ENCODE results near the gene EN1.

Gene EN1

GRCh38 chr2:118826093-118826492 lies 21.4 kb downstream of the EN1 start:
- Histone ChIP-seq H3K27ac (no peak overlapping the region), H3K4me1 (no peaks in the 10 kb centered on the region), H3K9me3 (no peaks in the 10 kb centered on the region)

GRCh38 chr2:118823633-118824032 lies 23.8 kb downstream of the EN1 start:
- intact Hi-C loops (cut with DNase I; ENCODE audit: low total_unique reads): no loop called here

More at GRCh38 chr2:118826093-118826492, 21.4 kb downstream of the EN1 start:
- Histone ChIP-seq H3K27me3 (peaks cover 0 to 51% of the 10 kb centered on the region in 2 donors), H3K36me3 (no peaks in the 10 kb centered on the region), H3K4me3 (no peak overlapping the region)
- intact Hi-C loops (cut with DNase I; ENCODE audit: low total_unique reads): no loop called here
- no peak for DNase-seq
- no peak for TF ChIP-seq CTCF (IDR thresholded peaks at IDR 0.05)

GRCh38 chr2:118822572-118822971 lies 24.9 kb downstream of the EN1 start:
- Histone ChIP-seq H3K9me3 (no peaks in the 10 kb centered on the region), H3K36me3 (no peaks in the 10 kb centered on the region), H3K4me3 (no peak overlapping the region), H3K27ac (no peak overlapping the region), H3K4me1 (no peaks in the 10 kb centered on the region), H3K27me3 (peaks cover 0 to 49% of the 10 kb centered on the region in 2 donors)
- intact Hi-C loops (cut with DNase I; ENCODE audit: low total_unique reads): no loop called here
- no peak for DNase-seq
- TF ChIP-seq CTCF (IDR thresholded peaks at IDR 0.05): no peak

More at GRCh38 chr2:118823633-118824032, 23.8 kb downstream of the EN1 start:
- H3K27me3 ChIP-seq: peaks cover 0 to 41% of the 10 kb centered on the region in 2 donors
- DNase-seq: no peak
- no peak for TF ChIP-seq CTCF (IDR thresholded peaks at IDR 0.05)
- no peak overlapping the region for H3K27ac ChIP-seq
- no peaks in the 10 kb centered on the region for H3K36me3 ChIP-seq
- no peak overlapping the region for H3K4me3 ChIP-seq
- no peaks in the 10 kb centered on the region for H3K4me1 ChIP-seq
- no peaks in the 10 kb centered on the region for H3K9me3 ChIP-seq

GRCh38 chr2:118822015-118822414 lies 25.4 kb downstream of the EN1 start:
- no peaks in the 10 kb centered on the region for H3K4me1 ChIP-seq
- no peaks in the 10 kb centered on the region for H3K36me3 ChIP-seq
- no peak for DNase-seq
- no peak overlapping the region for H3K27ac ChIP-seq
- no peak overlapping the region for H3K4me3 ChIP-seq
- no peaks in the 10 kb centered on the region for H3K9me3 ChIP-seq
- TF ChIP-seq CTCF (IDR thresholded peaks at IDR 0.05): no peak
- intact Hi-C loops (cut with DNase I; ENCODE audit: low total_unique reads): no loop called here
- H3K27me3 ChIP-seq: peaks cover 0 to 46% of the 10 kb centered on the region in 2 donors

- no peaks in the 10 kb centered on the region for H3K9me3 ChIP-seq
- H3K27ac ChIP-seq: no peak overlapping the region
- H3K4me1 ChIP-seq: no peaks in the 10 kb centered on the region
- no peak for TF ChIP-seq CTCF (IDR thresholded peaks at IDR 0.05)
- intact Hi-C loops (cut with DNase I; ENCODE audit: low total_unique reads): no loop called here
- H3K27me3 ChIP-seq: peaks cover 0 to 70% of the 10 kb centered on the region in 2 donors
- H3K36me3 ChIP-seq: no peaks in the 10 kb centered on the region
- no peak for DNase-seq
- no peak overlapping the region for H3K4me3 ChIP-seq
These were observed 30.0 kb downstream of the EN1 start for GRCh38 chr2:118817469-118817868.

- no peak for DNase-seq
- no peak overlapping the region for H3K27ac ChIP-seq
- no peaks in the 10 kb centered on the region for H3K36me3 ChIP-seq
- no peak overlapping the region for H3K4me3 ChIP-seq
- intact Hi-C loops (cut with DNase I; ENCODE audit: low total_unique reads): no loop called here
- no peak for TF ChIP-seq CTCF (IDR thresholded peaks at IDR 0.05)
- H3K27me3 ChIP-seq: peaks cover 0 to 67% of the 10 kb centered on the region in 2 donors
- H3K9me3 ChIP-seq: no peaks in the 10 kb centered on the region
- H3K4me1 ChIP-seq: no peaks in the 10 kb centered on the region
These were observed 30.8 kb downstream of the EN1 start for GRCh38 chr2:118816669-118817068.
